Common myeloid progenitor, CD34-positive (primary cell): ENCODE results near the gene ISX.
"Not testable (repeated sequence)": the region's sequence is repeated elsewhere in the genome, so short reads cannot be mapped to it uniquely, and the experiment has no call there.

Source experiments
- CTCF ChIA-PET: fragments of 350-600 bp; sonication (Branson Sonifier 250); formaldehyde crosslinking; loops from one replicate; lab custom pipeline; 2021; ENCODE audit warnings: antibody characterized with exemption; lab: Charles Lee
- POLR2A ChIA-PET: fragments of 350-600 bp; sonication (Branson Sonifier 250); formaldehyde crosslinking; loops from one replicate; lab custom pipeline; 2021; ENCODE audit warnings: antibody characterized with exemption; lab: Charles Lee
- DNase-seq, 3 donors: peaks; one replicate each; pipeline versions ENCODE4 v3.0.0 to v3.0.0-alpha.2; 2013
- H3K27ac ChIP-seq, 2 experiments: 1 replicate in 1 of 2; 2 replicates in 1 of 2; pipeline ENCODE4 v1.7.0; 2013; ENCODE audit warnings: inconsistent platforms in 2 of 2, low read length in 2 of 2, mild to moderate bottlenecking in 2 of 2, low read depth in 1 of 2, moderate library complexity in 1 of 2; ENCODE audit not compliant: severe bottlenecking in 2 of 2, insufficient read depth in 1 of 2, poor library complexity in 1 of 2
- H3K27me3 ChIP-seq, 5 experiments: replicated peaks in 2 of 5; 1 replicate in 3 of 5; 2 replicates in 2 of 5; pipeline versions ENCODE4 v1.6.1 to v1.7.0; 2013; ENCODE audit warnings: low read length in 4 of 5, mild to moderate bottlenecking in 2 of 5, moderate library complexity in 2 of 5, inconsistent platforms in 1 of 5; ENCODE audit not compliant: insufficient read depth in 5 of 5, control insufficient read depth in 4 of 5
- H3K36me3 ChIP-seq, 4 experiments: 1 replicate in 2 of 4; 2 replicates in 2 of 4; pipeline versions ENCODE4 v1.6.1 to v1.7.0; 2013; ENCODE audit warnings: low read length in 3 of 4, control low read depth in 1 of 4, mild to moderate bottlenecking in 1 of 4; ENCODE audit not compliant: control insufficient read depth in 4 of 4, insufficient read depth in 4 of 4
- H3K4me1 ChIP-seq, 4 experiments: 1 replicate in 3 of 4; 2 replicates in 1 of 4; pipeline versions ENCODE4 v1.6.1 to v1.7.1; 2013; ENCODE audit warnings: low read length in 3 of 4, mild to moderate bottlenecking in 3 of 4, control low read depth in 1 of 4, inconsistent platforms in 1 of 4, moderate library complexity in 1 of 4; ENCODE audit not compliant: control insufficient read depth in 4 of 4, insufficient read depth in 4 of 4; ENCODE audit errors: control extremely low read depth in 1 of 4
- H3K4me3 ChIP-seq, 7 experiments: 1 replicate in 4 of 7; 2 replicates in 3 of 7; pipeline versions ENCODE4 v1.5.1 to v1.7.0; 2013; ENCODE audit warnings: mild to moderate bottlenecking in 7 of 7, low read length in 6 of 7, moderate library complexity in 6 of 7, inconsistent platforms in 2 of 7, low read depth in 2 of 7, control low read depth in 1 of 7; ENCODE audit not compliant: insufficient read depth in 4 of 7, control insufficient read depth in 1 of 7; ENCODE audit errors: extremely low read depth in 1 of 7
- H3K9me3 ChIP-seq, 5 experiments: 1 replicate in 4 of 5; 2 replicates in 1 of 5; pipeline versions ENCODE4 v1.6.1 to v1.7.1; 2013; ENCODE audit warnings: low read length in 4 of 5, mild to moderate bottlenecking in 2 of 5, inconsistent platforms in 1 of 5, low read depth in 1 of 5, moderate library complexity in 1 of 5; ENCODE audit not compliant: control insufficient read depth in 4 of 5, insufficient read depth in 2 of 5; ENCODE audit errors: control extremely low read depth in 1 of 5
- WGBS: methylation state at CpG from one replicate; pipeline ENCODE4 v1.1.5; 2013; ENCODE audit not compliant: insufficient coverage; 5-methylcytosine and 5-hydroxymethylcytosine counted together

ISX gene

DNA sequence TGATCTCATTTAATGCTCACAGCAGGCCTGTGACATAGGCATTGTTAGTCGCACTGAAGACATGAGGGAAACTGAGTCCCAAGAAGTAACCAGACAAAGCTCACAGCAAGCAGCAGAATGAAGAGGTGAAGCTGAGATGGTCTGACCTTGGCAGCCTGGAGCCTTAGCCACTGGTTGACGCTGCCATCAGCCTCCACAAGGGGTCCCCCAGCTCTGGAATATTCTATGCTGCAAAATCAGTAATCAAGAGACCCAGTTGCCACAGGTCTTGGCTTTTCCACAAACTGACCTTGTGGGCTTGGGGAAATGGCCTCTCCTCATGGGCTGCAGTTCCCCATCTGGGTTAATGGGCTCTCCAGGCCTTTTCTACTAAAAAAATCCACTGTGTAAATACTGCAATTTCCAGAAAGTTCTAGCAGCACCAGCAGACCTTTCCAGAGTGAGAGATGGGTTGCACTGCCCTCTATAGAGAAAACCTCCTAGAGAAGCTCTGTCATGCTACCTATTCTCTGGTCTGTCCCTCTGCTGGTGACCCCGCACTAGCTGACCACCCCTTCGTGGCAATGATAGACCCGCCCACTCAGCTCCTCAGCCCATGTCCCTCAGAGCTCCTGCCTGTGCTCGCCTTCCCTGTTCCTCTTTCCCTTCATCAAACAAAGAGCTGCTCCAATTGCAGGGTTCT lies 22.6 kb upstream of the ISX start:
- Histone ChIP-seq H3K4me1 (no peaks in the 10 kb centered on the region), H3K27me3 (peaks cover 0 to 4% (median 0%) of the 10 kb centered on the region in 5 experiments), H3K4me3 (no peak overlapping the region), H3K27ac (no peak overlapping the region), H3K36me3 (no peaks in the 10 kb centered on the region), H3K9me3 (peaks cover 0 to 7% (median 0%) of the 10 kb centered on the region in 5 experiments)
- CTCF ChIA-PET: interaction anchor here (0.9 to 1.2 kb wide), 2 partner anchors 187 to 188 kb away, joined by 3 read pairs; no protein-coding TSS in a partner anchor
- 69% methylated on average over 6 of the region's 6 CpGs for WGBS
- POLR2A ChIA-PET: no interaction called here
- DNase-seq: peak in 2 of 3 donors; percentile 2 to 17

DNA sequence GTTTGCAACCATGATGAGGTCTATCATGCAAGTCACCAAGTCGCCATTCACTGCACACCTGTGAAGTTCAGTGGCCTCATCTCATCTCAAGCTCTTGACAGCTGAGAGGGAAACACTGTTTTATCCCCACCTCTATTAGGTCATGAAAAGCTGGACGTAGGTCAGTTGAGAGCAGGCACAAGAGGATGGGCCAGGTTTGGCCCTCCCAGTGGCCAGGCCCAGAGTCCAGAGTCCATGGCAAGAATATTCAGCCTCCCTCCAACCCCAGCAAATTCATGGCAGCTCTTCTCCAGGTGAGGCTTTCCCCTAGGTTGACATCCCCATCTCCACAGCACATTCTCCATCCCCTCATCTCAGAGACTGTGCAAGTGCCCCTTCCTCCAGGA lies 22.0 kb upstream of the ISX start:
- WGBS: 95% methylated on average over 2 of the region's 2 CpGs
- CTCF ChIA-PET: interaction anchor here (0.9 to 1.2 kb wide), 2 partner anchors 186 to 188 kb away, joined by 3 read pairs; no protein-coding TSS in a partner anchor

DNA sequence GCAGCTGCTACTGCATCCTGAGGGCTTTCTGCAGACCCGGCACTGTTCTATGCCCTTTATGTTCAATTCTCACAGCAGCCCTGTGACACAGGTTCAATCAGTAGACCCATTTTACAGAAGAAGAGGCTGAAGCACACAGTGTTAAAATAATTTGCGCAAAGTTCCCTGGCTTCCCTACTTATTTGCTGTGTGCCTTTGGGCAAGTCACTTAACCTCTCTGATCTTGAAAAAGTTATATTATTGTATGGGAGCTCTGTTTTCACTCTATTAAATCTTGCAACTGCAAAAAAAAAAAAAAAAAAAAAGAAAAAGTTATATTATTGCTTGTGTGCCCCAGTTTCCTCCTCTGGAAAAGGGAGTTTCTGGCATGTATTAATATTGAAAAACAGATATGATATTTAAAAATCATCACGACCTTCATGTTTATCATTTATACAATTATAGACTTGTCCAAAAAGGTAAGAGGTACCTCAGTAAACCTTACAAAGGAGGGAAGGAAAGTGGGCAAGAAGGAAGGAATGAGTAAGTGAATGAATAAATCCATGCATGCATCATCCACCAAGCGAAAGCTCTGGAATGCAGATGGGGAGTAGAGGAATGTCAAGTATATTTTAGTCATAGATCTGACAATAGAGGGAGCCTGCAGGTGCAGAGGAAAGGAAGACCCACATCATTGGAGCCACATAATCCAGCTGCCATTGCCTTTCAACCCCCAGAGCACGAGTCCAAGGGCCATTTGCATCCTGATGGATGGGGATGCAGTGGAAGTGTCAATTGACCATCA lies 21.2 kb upstream of the ISX start:
- H3K36me3 ChIP-seq: no peaks in the 10 kb centered on the region
- WGBS: 93% methylated on average over 2 of the region's 5 CpGs
- H3K27me3 ChIP-seq: peaks cover 0 to 4% (median 0%) of the 10 kb centered on the region in 5 experiments
- peaks cover 0 to 7% (median 0%) of the 10 kb centered on the region in 5 experiments for H3K9me3 ChIP-seq
- POLR2A ChIA-PET: no interaction called here
- H3K27ac ChIP-seq: no peak overlapping the region
- DNase-seq: no peak
- no peak overlapping the region for H3K4me3 ChIP-seq
- H3K4me1 ChIP-seq: no peaks in the 10 kb centered on the region
- CTCF ChIA-PET: no interaction called here

More for the DNA sequence above, 22.0 kb upstream of the ISX start:
- peaks cover 0 to 4% (median 0%) of the 10 kb centered on the region in 5 experiments for H3K27me3 ChIP-seq
- no peaks in the 10 kb centered on the region for H3K4me1 ChIP-seq
- H3K27ac ChIP-seq: no peak overlapping the region
- H3K9me3 ChIP-seq: peaks cover 0 to 7% (median 0%) of the 10 kb centered on the region in 5 experiments
- POLR2A ChIA-PET: no interaction called here
- no peaks in the 10 kb centered on the region for H3K36me3 ChIP-seq
- DNase-seq: no peak
- no peak overlapping the region for H3K4me3 ChIP-seq

DNA sequence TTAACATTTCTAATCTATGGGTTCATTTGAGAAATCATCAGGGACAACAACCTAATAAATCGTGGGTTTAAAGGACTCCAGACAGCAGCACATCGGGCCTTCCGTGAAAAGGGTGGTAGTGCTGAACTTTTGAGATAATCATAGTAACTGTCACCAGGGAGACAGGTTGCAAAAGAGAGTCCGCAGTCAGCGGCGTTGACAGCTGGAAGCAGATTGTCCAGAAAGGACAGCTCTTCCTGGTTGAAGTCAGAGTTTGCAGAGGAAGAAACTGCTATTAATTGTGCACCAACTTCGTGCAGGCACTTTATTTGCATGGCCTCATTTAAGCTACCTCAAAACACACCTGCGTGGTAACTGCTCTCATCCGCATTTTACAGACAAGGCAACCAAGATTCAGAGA lies 20.5 kb upstream of the ISX start:
- Histone ChIP-seq H3K27me3 (peaks cover 0 to 4% (median 0%) of the 10 kb centered on the region in 5 experiments), H3K4me3 (no peak overlapping the region), H3K27ac (no peak overlapping the region), H3K9me3 (peaks cover 0 to 7% (median 0%) of the 10 kb centered on the region in 5 experiments), H3K4me1 (no peaks in the 10 kb centered on the region), H3K36me3 (no peaks in the 10 kb centered on the region)
- 87% methylated on average over 8 of the region's 9 CpGs for WGBS
- DNase-seq: no peak
- ChIA-PET CTCF (no interaction called here), POLR2A (no interaction called here)

DNA sequence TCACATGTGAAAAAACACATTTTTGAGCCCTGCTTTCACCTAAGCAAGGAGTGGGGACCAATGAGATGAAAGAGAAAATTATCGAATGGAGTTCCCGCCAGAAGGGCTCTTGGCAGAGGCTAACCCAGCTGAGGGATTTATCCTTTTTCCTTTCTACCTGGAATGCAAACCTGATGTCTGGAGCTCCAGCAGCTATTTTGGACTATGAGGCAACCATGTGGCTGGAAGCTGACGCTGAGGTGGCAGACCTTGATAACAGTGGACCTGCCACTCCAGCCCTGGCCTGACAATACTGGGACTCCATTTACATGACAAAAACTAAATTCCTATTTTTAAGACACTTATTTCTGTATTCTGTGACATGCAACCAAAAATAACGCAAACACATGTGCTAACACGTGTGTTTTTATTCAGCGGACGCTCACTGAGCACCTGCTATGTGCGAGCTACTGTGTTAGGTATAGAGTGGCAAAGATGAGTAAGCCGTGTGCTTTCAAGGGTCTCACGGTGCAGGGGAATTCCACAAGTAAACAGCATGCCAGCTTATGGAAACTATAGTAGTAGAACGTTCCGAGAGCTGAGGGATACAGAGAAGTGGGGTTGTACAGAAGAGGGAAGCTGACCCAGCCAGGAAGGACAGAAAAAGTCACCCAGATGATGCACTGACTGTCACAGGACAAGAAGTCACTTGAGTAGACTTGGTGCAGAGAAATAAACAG lies 19.1 kb upstream of the ISX start:
- Histone ChIP-seq H3K4me3 (no peak overlapping the region), H3K36me3 (no peaks in the 10 kb centered on the region), H3K27me3 (peaks cover 0 to 4% (median 0%) of the 10 kb centered on the region in 5 experiments), H3K9me3 (peaks cover 0 to 7% (median 0%) of the 10 kb centered on the region in 5 experiments), H3K4me1 (no peaks in the 10 kb centered on the region), H3K27ac (no peak overlapping the region)
- no peak for DNase-seq
- POLR2A ChIA-PET: no interaction called here
- 96% methylated on average over 10 of the region's 12 CpGs for WGBS
- CTCF ChIA-PET: no interaction called here

DNA sequence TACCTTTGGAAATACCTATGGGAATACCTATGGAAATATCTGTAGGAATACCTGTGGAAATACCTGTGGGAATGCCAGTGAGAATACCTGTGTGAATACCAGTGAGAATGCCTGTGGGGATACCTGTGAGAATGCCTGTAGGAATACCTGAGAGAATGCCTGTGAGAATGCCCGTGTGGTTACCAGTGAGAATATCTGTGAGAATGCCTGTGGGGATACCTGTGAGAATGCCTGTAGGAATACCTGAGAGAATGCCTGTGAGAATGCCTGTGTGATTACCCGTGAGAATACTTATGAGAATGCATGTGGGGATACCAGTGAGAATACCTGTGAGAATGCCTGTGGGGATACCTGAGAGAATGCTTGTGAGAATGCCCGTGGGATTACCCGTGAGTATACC lies 15.9 kb upstream of the ISX start:
- H3K4me3 ChIP-seq, DNase-seq, H3K4me1 ChIP-seq, H3K9me3 ChIP-seq, H3K27ac ChIP-seq, POLR2A ChIA-PET, H3K36me3 ChIP-seq, H3K27me3 ChIP-seq, CTCF ChIA-PET: not testable (repeated sequence)
- WGBS: 98% methylated on average over 4 of the region's 4 CpGs
